GM19035 (cell line): ENCODE measurements around the gene G3BP1.
"Not testable (repeated sequence)": the region's sequence is repeated elsewhere in the genome, so short reads cannot be mapped to it uniquely, and the experiment has no call there.

Experiments used
- ATAC-seq: cut with Tn5 transposase; IDR thresholded peaks from one replicate; pipeline ENCODE4 v1.9.1; 2021; ENCODE audit not compliant: unreplicated experiment

The G3BP1 gene

DNA sequence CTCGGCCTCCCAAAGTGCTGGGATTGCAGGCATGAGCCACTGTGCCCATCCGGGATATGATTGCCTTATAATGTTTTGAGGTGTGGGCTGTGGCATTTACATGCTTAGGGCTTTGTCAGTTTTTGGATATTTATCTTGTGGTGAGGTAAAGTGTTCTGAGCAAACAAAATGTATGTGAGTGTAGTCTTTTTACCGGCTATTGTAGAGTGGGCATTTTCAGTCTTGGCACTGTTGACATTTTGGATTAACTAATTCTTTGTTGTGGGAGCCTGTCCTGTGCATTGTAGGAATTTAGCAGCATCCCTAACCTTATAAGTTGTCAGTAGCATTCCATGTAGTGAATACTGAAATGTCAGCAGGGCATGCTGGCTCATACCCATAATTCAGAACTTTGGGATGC lies 21.6 kb downstream of the G3BP1 start:
- ATAC-seq: no peak

DNA sequence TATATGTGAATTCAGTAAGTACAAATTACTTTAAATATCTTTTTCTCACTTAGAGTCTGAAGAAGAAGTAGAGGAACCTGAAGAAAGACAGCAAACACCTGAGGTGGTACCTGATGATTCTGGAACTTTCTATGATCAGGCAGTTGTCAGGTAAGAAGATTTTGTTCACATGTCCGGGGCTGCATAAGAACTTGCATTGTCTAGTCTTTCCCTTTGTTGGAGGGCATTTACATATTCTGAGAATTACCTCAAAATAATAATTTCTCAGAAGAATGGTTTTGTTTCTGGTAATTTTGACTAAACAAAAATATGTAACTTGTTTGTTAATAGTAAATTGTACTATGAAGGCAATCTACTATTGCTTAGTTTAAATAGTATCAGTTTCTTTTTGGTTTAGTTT lies 23.7 kb downstream of the G3BP1 start:
- no peak for ATAC-seq

DNA sequence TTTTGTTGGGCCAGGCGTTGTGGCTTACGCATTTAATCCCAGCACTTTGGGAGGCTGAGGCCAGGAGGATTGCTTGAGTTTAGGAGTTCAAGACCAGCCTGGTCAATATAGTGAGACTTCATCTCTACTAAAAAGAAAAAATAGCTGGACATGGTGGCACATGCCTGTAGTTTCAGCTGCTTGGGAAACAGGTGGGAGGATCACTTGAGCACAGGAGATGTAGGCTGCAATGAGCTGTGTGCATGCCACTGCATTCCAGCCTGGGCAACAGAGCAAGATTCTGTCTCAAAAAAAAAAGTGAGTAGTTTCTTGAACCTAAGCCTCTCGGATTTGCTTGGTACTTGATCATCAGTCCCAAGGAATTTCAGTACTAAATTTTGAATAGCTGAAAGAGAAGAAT lies 26.9 kb downstream of the G3BP1 start:
- no peak for ATAC-seq

DNA sequence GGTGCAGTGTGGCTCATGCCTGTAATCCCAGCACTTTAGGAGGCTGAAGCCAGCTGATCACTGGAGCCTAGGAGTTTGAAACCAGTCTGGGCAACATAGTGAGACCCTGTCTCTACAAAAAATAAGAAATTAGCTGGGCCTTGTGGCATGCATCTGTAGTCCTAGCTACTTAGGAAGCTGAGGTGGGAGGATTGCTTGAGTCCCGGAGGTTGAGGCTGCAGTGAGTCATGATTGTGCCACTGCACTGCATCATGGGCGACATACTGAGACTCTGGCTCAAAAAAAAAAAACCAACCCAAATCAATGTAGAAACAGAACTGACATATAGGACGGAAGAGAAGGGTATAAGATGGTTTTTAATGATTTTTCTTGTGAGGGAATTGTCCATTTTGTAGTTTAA lies 27.7 kb downstream of the G3BP1 start:
- no peak for ATAC-seq

DNA sequence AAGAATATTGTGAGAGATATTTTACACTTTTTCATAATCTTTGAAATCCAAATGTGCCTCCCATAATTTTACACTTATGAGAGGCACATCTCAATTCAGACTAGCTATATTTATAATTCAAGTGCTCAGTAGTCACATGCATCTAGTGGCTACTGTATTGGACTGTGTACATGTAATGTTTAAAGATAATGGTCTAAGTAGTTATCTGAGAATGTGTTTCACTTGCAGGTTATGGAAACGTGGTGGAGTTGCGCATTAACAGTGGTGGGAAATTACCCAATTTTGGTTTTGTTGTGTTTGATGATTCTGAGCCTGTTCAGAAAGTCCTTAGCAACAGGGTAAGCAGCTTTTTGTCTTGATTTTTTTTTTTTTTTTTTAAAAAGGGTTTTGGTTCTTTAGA lies 28.8 kb downstream of the G3BP1 start:
- no peak for ATAC-seq

DNA sequence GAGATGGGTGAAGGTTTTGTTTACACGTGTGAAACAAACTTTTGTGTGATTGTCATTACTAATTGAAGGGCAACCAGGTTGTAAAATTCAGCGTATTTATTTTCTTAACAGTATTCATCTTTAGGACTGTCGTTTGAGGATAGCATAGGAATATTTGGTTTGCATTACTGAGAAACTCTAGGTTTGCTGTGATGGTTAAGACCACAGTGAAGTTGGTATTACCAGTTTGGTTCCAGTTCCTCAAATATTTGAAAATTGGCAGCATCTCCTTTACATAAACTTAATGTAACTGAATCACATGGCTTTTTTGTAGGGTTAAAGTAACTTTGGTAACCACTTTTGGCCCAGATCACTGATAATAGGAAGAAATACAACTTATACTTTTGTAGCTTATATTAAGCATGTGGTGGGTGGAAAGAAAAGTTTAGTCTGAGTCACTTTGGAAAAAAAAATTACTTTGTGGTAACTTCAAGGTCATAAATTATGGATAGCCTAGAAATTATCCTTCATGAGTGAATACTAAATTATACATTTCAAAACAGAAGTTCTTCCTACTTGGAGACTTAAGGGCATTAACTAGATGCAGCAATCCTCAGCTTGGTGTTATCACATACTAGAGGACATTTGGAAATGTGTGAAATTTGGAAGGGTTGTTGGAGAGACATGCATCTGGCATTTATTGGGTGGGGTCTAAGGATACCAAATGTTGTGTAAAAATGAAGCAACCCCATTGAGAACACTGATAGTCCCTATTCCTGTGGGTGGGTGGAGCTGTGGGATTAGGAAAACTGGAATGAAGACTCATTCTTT lies 33.9 kb downstream of the G3BP1 start:
- no peak for ATAC-seq

DNA sequence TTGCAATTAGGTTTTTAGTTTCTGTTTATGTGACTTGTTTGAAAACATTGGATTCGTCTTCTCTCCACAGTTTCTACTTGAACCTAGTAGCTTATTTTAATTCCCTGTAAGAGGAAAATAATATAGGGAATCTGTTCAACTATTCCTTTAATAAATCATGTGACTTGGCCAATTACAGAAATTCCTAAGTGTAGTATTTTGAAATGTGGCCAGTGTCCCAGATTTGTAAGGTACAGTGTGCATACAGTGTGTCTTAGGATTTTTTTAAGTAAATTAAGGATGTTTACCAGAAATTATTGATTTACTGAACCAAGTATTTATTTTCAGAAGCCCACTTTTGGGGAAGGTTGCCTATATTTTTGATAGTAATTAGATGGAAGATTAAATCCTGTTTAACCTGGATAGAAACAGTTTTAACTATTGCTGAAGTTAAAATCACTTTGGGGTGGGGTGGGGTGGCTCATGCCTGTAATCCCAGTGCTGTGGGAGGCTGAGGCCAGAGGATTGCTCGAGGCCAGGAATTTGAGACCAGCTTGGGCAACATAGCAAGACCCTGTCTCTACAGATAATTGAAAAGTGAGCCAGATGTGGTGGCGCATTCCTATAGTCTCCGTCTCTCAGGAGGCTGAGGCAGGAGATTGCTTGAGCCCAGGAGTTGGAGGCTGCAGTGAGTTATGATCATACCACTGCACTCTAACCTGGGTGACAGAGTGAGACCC lies 36.9 kb downstream of the G3BP1 start:
- no peak for ATAC-seq

DNA sequence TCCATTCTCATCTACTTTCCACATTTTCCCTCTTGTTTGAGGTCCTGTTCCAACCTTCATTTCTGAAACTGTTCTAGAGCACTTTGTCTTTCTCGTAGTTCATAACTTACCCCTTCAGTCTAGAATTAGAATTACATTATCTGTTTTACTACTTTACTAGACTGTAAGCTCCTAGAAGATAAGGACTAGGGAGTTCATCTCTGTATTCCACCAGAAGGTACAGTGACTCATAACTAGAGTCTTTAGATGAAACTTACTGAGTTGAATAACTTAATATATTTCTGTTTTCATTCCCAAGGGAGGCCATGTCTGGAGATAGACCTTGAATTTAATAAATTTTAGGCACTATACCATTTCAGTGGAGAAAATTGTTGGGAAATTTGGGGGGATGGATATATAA lies 38.7 kb downstream of the G3BP1 start:
- ATAC-seq: no peak

DNA sequence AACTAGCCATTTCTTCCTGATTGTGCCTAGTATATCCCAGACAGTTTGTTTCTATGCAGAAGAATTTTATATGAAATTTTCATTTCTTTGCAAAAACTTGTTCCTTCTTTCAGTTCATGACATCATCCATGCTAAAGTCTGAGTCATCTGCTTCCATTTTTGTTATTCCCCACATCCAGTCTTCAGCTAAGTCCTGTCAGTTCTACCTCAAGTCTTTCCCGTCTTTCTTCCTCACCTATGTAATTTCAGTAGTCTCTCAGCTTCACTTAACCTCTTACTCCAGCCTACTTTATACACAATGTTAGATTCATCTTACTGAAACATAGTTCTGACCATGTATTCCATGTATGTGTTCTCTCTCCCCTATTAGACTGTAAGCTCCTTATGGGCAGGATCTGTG lies 39.1 kb downstream of the G3BP1 start:
- no peak for ATAC-seq

DNA sequence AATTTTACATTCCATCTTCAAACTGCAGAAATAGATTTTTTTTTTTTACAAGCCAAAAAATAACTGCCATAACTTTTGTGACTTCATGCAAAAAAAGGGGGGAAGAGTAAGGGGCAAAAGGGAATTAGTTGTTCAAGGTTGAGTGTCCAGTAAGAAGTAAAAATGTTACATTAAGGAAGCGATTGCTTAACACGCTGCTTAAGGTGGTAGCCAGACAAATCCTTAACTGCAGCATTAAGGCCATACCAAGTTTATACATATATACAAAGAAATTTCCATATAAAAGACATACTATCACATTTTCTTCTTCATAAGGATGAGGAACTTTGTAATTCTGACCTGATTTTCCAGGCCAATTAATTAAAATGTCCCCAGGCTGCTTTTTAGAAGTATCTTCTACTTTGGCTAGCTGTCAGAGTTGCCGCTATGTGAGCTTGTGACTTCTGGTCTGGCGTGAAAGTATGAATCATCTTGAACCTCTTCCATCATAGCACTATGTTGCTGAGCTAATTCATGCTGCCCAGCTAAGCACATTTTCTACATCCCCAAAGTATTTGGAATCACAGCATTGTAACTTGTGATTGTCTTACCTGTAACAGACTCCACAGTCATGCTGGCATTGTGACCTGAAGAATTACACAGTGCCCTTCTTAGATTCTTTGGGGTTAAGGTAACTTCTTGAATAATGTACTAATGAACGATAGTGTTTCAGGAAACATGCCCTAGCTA lies 40.0 kb downstream of the G3BP1 start:
- ATAC-seq: no peak

DNA sequence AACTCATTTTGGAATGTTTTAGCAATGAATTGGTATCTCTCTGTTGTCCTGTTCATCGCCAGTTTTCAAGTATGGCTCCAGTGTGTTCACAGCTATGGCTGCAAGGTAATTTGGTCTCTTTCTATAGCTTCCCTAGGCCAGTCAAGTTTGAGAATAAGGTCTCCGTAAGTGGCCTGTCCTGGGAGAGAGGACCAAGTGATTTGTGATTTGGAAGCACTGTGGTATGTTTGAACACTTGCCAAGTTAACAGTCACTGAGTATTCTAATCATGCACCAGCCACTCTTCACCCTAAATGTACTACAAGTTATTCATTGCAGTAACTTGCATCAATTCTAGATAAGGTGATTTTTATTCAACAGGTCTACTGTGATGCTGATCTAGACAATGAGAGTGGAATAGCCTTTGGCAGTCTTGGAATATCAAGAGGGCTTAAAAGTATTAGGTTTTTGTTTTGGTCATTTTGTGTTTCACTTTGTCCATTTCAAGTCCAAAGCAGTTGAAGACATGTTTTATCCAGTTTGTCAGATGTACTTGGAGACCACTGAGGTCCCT lies 41.1 kb downstream of the G3BP1 start:
- no peak for ATAC-seq

DNA sequence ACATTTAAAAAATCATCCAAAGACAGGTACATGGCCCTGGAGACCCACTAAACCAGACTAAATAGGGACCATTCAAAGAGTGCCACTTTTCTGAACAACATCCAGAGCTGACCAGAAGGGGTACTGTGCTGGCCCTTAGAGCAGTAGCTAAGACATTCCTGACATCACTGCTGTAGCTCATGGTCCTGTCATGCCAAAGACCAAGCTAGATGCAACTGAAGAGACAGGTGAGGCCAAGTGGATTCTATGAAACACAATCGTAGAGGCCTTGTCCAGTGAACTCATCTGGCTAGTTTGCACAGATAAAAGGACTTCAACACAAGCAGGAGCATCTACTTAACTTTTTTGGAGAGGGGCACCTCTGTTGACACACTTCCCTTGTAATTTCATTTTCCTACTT lies 43.3 kb downstream of the G3BP1 start:
- no peak for ATAC-seq

DNA sequence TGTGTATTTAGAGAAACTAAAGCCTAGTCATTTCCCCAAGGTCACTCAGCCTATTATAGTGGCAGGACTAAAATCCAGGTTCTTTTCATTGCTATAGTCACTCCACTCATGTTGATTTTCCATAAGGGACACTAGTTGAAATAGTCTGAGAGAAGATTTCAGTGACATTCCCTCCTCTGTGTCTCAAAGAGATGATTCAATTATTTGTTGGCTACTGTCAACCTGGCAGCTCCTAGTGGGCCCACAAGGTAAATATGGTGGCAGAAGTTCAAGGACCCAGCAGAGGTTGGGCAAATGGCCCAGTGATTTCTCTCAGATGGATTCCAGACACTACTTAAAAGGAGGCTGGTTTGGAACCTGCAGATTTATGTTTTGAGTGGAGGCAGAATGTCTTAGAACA lies 48.1 kb downstream of the G3BP1 start:
- no peak for ATAC-seq

DNA sequence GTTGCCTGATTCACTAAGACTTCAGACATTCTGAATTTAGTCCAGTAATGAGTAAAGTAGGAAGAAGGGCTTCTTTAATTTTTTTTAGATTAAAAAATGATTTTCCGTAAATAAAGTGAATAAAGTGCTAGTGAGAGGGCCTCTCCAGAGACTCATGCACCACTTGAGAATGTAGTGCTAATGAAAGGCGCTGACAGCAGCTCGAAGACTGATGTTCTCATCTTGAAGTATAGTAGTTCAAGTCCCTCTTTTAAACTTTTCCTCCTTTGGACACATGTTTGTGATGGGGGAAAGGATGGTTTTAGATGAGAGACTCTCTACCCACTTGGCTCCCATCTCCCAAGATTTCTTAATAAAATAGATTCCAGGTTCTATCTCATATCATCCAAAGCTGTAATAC lies 48.5 kb downstream of the G3BP1 start:
- ATAC-seq: no peak

DNA sequence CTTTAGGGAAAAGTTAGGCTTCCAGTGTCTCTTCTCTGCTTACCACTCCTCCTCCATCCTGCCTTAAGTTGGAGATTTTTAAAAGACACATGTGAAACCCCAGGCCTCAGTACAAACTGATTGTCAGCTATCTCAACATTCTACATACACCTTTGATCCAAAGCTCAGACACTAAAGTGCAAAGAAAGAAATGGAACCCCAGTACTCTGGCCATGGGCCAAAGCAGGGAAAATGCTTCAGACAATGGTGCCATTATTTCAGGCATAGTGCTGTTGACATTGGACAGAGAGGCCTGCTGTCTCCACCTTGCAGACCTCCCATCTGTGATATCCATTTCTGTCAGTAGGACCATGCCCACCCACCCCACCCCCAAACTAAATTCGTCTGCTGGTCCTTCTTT lies 49.1 kb downstream of the G3BP1 start:
- no peak for ATAC-seq

DNA sequence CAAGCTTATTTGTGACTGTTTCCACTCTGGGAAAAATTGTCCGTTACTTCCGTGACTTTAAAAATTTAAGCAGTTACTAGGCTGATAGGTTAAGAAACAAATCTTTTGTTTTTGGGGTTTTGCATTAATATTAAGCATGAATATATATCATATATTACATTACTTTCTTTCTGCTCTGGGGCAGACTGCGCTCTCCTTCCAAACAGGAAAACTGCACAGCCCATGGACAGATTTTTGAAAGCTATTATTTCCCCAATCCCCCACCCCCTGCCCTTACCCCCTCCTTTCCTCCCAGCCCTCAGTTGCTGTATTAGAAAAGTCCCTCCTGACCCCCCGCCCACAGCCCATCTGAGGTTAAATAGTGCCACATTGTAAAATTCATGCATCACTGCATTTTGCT lies 50.4 kb downstream of the G3BP1 start:
- ATAC-seq: no peak

DNA sequence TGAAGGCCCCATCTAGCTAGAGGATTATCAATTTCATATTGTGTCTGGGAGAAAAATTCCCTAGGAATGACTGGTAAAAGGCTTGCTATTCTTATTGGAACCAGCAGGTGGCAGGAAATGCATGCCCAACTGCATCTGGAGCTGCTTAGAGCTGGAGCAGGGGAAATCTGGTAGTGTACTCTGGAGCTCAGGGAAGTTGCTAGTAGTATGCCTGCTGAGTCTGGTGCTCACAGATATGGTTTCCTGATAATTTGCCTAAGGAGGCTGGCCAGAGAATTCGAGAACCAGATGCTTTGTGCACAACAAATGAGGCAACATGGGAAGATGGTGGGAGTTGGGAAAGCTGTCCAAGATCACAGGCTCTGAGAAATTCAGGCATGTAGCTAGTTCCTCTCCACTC lies 53.7 kb downstream of the G3BP1 start:
- peak; percentile 62 for ATAC-seq

DNA sequence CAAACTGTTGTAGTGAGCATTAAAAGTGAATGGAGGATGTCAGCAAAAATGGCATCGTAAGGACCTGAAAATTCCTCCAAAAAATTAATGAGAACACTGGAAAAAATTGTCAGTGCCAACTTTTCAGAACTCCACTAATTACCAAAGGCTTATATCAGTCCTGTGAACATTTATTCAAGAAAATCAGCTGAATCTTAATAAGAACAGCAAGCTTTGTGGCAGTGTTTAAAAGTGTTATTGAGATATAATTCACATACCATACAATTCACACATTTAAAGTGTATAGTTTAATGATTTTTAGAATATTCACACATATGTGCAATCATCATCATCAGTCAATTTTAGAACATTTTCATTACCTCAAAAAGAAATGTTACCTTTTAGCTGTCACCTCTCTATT lies 57.6 kb downstream of the G3BP1 start:
- no peak for ATAC-seq

DNA sequence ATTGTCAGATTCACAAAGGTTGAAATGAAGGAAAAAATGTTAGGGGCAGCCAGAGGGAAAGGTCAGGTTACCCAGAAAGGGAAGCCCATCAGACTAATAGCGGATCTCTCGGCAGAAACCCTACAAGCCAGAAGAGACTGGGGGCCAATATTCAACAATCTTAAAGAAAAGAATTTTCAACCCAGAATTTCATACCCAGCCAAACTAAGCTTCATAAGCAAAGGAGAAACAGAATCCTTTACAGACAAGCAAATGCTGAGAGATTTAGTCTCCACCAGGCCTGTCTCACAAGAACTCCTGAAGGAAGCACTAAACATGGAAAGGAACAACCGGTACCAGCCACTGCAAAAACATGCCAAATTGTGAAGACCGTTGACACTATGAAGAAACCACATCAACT lies 61.1 kb downstream of the G3BP1 start:
- ATAC-seq: not testable (repeated sequence)

DNA sequence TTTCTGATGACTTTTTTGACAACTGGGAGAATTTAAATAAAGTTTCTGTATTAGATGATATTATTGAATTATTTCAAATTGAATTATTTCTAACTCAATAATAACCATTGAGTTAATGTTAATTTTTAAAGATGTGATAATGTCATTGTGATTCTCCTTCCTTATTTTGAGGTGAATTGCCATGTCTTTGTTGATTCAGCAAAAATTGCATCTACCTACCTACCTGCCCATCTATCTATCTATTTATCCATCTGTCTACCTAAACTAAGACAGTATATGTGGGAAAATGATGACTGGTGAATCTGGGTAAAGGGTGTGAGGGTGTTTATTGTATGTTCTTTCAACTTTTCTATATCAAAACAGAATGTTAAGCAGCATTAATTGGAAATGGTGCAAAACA lies 75.0 kb downstream of the G3BP1 start:
- ATAC-seq: no peak

DNA sequence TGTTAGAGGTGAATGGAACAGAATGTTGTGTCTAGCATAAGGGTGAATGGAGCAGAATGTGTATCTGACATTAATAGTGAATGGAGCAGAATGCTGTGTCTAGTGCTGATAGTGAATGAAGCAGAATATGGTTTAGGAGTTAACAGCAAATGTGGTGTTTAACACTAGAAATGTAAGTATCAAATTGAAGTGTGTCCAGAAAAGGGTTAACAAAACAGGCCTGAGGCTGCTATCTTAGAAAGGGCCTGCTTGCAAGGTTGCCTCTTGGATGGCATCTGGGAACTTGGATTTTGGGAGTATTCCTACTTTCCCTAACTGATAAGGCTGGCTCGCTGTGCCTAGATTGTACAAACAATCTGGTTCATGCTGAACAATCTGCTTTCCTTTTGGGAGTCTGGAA lies 76.1 kb downstream of the G3BP1 start:
- no peak for ATAC-seq

DNA sequence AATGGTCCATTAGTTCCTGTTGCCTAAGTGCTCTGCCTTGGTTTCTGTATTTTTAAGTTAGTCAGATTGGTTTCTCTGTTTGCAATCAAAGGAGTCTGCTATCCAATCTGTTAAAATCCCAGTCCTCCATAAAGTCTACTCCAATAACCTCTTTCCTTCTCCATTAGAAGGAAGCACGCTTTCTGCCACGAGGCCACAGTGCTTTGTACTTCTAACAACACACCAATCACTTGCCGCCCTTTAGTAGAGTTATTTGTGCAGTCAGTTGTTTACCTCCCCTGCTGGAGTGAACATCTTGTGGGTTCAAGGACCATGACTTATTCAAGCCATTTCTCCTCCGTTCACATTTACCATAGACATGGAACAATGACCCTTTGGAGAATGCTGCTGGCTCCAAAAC lies 83.9 kb downstream of the G3BP1 start:
- ATAC-seq: no peak
